GM11168 (cell line): Measurements from ENCODE around the gene MANF.

Experiments used
- in situ Hi-C: fragments of 300-500 bp; cut with MboI; formaldehyde crosslinking; loops from one replicate; pipeline ENCODE4 v1.12.0; 2022; ENCODE audit warnings: low sequenced_read_pairs; ENCODE audit not compliant: unreplicated experiment

MANF gene

GRCh38 chr3:51388286-51389029, 3.4 kb downstream of the MANF start:
- in situ Hi-C loops: no loop called here

GRCh38 chr3:51389423-51390183, 4.5 kb downstream of the MANF start:
- in situ Hi-C loops: loop anchor here (5.0 kb wide), 1 partner anchor 38 kb away; no protein-coding TSS in a partner anchor

- in situ Hi-C loops: loop anchor here (5.0 kb wide), 1 partner anchor 37 kb away; no protein-coding TSS in a partner anchor
Observed at GRCh38 chr3:51390246-51391074, 5.4 kb downstream of the MANF start.

GRCh38 chr3:51391075-51391565, 6.0 kb downstream of the MANF start, which contains the start of gene RBM15B:
RBM15B (plus strand) TSS chr3:51391285; CDS start chr3:51391400, 115 bp downstream.
- in situ Hi-C loops: loop anchor here (5.0 kb wide), 1 partner anchor 36 kb away; no protein-coding TSS in a partner anchor

- in situ Hi-C loops: loop anchor here (5.0 kb wide), 1 partner anchor 36 kb away; no protein-coding TSS in a partner anchor
Observed at GRCh38 chr3:51391566-51392354, 6.7 kb downstream of the MANF start.

DNA sequence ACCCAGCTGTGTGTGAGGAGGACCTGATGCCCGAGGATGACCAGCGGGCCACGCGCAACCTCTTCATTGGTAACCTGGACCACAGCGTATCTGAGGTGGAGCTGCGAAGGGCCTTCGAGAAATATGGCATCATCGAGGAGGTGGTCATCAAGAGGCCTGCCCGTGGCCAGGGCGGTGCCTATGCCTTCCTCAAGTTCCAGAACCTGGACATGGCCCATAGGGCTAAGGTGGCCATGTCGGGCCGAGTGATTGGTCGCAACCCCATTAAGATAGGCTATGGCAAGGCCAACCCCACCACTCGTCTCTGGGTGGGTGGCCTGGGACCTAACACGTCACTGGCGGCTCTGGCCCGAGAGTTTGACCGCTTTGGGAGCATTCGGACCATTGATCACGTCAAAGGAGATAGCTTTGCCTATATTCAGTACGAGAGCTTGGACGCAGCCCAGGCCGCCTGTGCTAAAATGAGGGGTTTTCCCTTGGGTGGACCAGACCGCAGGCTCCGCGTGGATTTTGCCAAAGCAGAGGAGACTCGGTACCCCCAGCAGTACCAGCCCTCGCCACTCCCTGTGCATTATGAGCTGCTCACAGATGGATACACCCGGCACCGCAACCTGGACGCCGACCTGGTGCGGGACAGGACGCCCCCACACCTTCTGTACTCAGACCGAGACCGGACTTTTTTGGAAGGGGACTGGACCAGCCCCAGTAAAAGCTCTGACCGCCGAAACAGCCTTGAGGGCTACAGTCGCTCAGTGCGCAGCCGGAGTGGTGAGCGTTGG, 7.5 kb downstream of the MANF start:
- in situ Hi-C loops: loop anchor here (5.0 kb wide), 1 partner anchor 35 kb away; no protein-coding TSS in a partner anchor

- in situ Hi-C loops: loop anchor here (5.0 kb wide), 1 partner anchor 34 kb away; no protein-coding TSS in a partner anchor
Observed at GRCh38 chr3:51393134-51393495, 8.0 kb downstream of the MANF start.

DNA sequence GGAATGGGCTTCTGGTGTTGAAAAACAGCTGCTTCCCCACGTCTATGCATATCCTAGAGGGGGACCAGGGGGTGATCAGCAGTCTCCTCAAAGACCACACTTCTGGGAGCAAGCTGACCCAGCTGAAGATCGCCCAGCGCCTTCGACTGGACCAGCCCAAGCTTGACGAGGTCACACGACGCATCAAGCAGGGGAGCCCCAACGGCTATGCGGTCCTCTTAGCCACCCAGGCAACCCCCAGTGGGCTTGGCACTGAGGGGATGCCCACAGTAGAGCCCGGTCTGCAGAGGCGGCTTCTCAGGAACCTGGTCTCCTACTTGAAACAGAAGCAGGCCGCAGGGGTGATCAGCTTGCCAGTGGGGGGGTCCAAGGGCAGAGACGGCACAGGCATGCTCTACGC, 8.5 kb downstream of the MANF start:
- in situ Hi-C loops: loop anchor here (5.0 kb wide), 1 partner anchor 34 kb away; no protein-coding TSS in a partner anchor

DNA sequence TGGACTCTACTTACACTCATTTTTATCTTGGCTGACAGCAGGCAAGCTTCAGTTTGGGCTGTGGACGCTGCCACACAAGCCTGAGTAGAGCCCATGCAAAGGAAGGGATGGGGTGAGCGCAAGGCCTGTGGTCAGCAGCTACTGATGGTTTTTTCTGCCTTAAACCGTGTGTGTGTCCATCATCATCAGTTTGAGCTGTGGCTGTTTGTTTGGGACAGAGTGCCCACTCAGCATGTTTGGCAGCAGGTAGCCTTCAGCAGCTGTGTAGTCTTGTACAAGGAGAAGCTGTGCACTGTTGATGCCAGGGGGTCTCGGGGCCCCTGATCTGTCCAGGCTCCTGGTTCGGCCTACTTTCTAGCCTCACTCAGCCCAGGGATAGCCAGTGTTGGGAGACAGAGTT, 9.4 kb downstream of the MANF start:
- in situ Hi-C loops: loop anchor here (5.0 kb wide), 1 partner anchor 33 kb away; no protein-coding TSS in a partner anchor

GRCh38 chr3:51395493-51396213, 10.6 kb downstream of the MANF start:
- in situ Hi-C loops: no loop called here

GRCh38 chr3:51396401-51396800, 11.3 kb downstream of the MANF start:
- in situ Hi-C loops: no loop called here

DNA sequence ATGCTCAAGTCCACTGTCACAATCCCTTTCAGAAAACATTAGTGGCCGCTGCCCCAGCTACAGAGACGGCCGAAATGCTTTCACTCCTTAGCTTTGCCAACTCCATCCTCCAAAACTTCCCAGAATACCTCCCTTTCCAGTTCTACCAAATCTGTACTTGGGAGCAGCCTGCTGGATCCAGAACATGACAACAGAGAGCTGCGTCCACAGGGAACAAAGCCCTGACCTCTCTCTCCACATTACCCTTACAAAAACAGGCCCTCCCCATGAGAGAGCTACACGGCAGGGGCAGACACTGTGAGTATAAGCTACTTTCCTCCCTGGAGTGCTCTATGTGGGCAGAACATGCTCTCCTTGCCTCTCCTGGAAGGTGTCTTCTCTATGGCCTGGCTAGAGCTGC, 12.3 kb downstream of the MANF start:
- in situ Hi-C loops: no loop called here

GRCh38 chr3:51398595-51399310, 13.7 kb downstream of the MANF start:
- in situ Hi-C loops: no loop called here

GRCh38 chr3:51400166-51400565, 15.1 kb downstream of the MANF start:
- in situ Hi-C loops: no loop called here

DNA sequence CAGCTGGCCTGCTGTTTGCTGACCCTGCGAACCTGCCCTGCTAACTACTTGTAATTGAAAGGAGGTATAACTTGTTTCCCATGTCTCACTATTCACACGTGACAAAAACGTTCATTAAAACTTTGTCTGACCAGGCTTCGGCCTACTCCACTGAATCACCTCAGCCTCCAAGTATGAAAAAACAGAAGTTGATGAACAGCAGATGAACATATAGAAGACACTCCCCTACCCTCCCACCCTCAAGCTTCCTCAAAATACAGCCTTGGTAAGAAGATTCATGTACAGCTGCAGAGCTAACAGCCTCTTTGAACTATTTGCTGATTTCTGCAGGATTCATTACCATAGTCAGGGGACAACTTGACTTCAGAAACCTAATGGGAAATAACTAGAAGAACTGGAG, 16.6 kb downstream of the MANF start:
- in situ Hi-C loops: no loop called here

DNA sequence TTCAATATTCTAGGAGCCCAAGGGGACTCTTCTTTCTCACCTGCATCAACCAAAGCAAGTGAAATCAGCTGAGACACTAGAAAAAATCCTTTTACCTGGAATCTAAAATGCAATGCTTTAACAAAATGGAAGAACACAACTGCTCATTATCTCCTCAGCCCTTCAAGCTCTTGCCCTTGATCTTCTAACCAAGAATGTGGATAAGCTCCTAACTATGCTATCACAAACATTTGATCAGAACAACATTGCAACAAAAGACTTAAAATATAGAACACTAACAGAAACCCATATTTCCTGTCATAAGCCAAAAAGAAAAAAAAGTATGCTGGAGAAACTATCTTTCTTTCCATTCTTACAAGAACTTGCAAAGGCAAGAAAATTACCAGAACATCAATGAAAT, 18.6 kb downstream of the MANF start:
- in situ Hi-C loops: no loop called here

GRCh38 chr3:51408021-51408420, 22.9 kb downstream of the MANF start:
- in situ Hi-C loops: no loop called here
